ENCODE data around the gene ESRRB. TPM values are rescaled to one million over a fixed set of nuclear protein-coding genes. Genes with fewer than 3 reads are reported as not detected.

The ESRRB gene
- total RNA-seq, 1 donor, result under 0.01 TPM

GRCh38 chr14:76337635-76338545 is 38.0 kb upstream of the ESRRB start:
- no peak overlapping the region for H3K4me3 ChIP-seq (ENCODE audit: insufficient read depth, low read length)
- TF ChIP-seq, protein P1, sequence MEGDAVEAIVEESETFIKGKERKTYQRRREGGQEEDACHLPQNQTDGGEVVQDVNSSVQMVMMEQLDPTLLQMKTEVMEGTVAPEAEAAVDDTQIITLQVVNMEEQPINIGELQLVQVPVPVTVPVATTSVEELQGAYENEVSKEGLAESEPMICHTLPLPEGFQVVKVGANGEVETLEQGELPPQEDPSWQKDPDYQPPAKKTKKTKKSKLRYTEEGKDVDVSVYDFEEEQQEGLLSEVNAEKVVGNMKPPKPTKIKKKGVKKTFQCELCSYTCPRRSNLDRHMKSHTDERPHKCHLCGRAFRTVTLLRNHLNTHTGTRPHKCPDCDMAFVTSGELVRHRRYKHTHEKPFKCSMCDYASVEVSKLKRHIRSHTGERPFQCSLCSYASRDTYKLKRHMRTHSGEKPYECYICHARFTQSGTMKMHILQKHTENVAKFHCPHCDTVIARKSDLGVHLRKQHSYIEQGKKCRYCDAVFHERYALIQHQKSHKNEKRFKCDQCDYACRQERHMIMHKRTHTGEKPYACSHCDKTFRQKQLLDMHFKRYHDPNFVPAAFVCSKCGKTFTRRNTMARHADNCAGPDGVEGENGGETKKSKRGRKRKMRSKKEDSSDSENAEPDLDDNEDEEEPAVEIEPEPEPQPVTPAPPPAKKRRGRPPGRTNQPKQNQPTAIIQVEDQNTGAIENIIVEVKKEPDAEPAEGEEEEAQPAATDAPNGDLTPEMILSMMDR (IDR thresholded peaks at IDR 0.05; ENCODE audit: extremely low read depth, low read depth, low read length), result no peak
- H3K79me2 ChIP-seq (ENCODE audit: insufficient read depth, low read length), result no peaks in the 10 kb centered on the region
- no peak for DNase-seq (ENCODE audit: insufficient read length, low spot score, missing footprints)
- no peak overlapping the region for H3K27ac ChIP-seq (ENCODE audit: low read depth, low read length)
- H4K20me1 ChIP-seq (ENCODE audit: insufficient read depth, low read length), result no peaks in the 10 kb centered on the region
- peaks cover 4% of the 10 kb centered on the region for H3K27me3 ChIP-seq (ENCODE audit: insufficient read depth, low read length)
- no peaks in the 10 kb centered on the region for H3K4me1 ChIP-seq (ENCODE audit: insufficient read depth, low read length)
- peak overlapping the region; percentile 43 for H3K4me2 ChIP-seq (ENCODE audit: insufficient read depth, low read length)
- no peaks in the 10 kb centered on the region for H3K36me3 ChIP-seq (ENCODE audit: insufficient read depth, low read length)
- no peaks in the 10 kb centered on the region for H3K9me3 ChIP-seq (ENCODE audit: low read depth, low read length)
- H2AFZ ChIP-seq (ENCODE audit: low read length), result peak overlapping the region; percentile 31

GRCh38 chr14:76339728-76340615 is 36.0 kb upstream of the ESRRB start:
- no peak overlapping the region for H2AFZ ChIP-seq (ENCODE audit: low read length)
- peaks cover 4% of the 10 kb centered on the region for H3K27me3 ChIP-seq (ENCODE audit: insufficient read depth, low read length)
- no peak for DNase-seq (ENCODE audit: insufficient read length, low spot score, missing footprints)
- no peak overlapping the region for H3K4me3 ChIP-seq (ENCODE audit: insufficient read depth, low read length)
- no peaks in the 10 kb centered on the region for H3K36me3 ChIP-seq (ENCODE audit: insufficient read depth, low read length)
- no peaks in the 10 kb centered on the region for H3K4me1 ChIP-seq (ENCODE audit: insufficient read depth, low read length)
- no peaks in the 10 kb centered on the region for H4K20me1 ChIP-seq (ENCODE audit: insufficient read depth, low read length)
- TF ChIP-seq, protein P1 (IDR thresholded peaks at IDR 0.05; ENCODE audit: extremely low read depth, low read depth, low read length), result no peak
- H3K9me3 ChIP-seq (ENCODE audit: low read depth, low read length), result peaks cover 3% of the 10 kb centered on the region
- H3K27ac ChIP-seq (ENCODE audit: low read depth, low read length), result no peak overlapping the region
- no peaks in the 10 kb centered on the region for H3K79me2 ChIP-seq (ENCODE audit: insufficient read depth, low read length)
- H3K4me2 ChIP-seq (ENCODE audit: insufficient read depth, low read length), result no peak overlapping the region

- Histone ChIP-seq H3K4me1 (ENCODE audit: insufficient read depth, low read length) (no peaks in the 10 kb centered on the region), H3K79me2 (ENCODE audit: insufficient read depth, low read length) (no peaks in the 10 kb centered on the region), H3K36me3 (ENCODE audit: insufficient read depth, low read length) (no peaks in the 10 kb centered on the region), H3K9me3 (ENCODE audit: low read depth, low read length) (peaks cover 3% of the 10 kb centered on the region), H4K20me1 (ENCODE audit: insufficient read depth, low read length) (no peaks in the 10 kb centered on the region), H3K27me3 (ENCODE audit: insufficient read depth, low read length) (peaks cover under 1% of the 10 kb centered on the region), H3K4me2 (ENCODE audit: insufficient read depth, low read length) (no peak overlapping the region), H3K27ac (ENCODE audit: low read depth, low read length) (no peak overlapping the region), H3K4me3 (ENCODE audit: insufficient read depth, low read length) (no peak overlapping the region), H2AFZ (ENCODE audit: low read length) (no peak overlapping the region)
- DNase-seq (ENCODE audit: insufficient read length, low spot score, missing footprints), result no peak
- TF ChIP-seq, protein P1 (IDR thresholded peaks at IDR 0.05; ENCODE audit: extremely low read depth, low read depth, low read length), result no peak
These were observed 32.6 kb upstream of the ESRRB start for GRCh38 chr14:76343386-76343785.
